ENCODE measurements around the gene FAM32A. TPM values are rescaled to one million over a fixed set of nuclear protein-coding genes. Genes with fewer than 3 reads are reported as not detected.

FAM32A gene
- total and polyA plus RNA-seq, 2 donors (not counting 1 experiment from before 2014, with no cell fraction given): 53.4 to 62.0 TPM

DNA sequence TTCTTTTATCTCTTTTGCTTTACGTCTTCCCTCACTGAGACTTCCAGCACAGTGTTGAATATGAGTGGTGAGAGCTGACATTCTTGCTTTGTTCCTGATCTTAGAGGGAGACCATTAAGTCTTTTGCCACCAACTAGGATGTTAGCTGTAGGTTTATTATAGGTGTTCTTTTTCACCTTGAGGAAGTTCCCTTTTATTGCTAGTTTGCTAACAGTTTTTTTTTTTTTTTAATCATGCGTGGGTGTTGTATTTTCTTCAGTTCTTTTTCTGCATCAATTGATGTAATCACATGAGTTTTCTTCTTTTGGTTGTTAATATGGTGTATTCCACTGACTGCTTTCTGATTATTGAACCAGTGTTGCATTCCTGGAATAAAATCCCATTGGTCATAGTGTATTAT is 33.6 kb downstream of the FAM32A start:
- no peaks in the 10 kb centered on the region for H3K27me3 ChIP-seq (replicated peaks in 1 of 4; ENCODE audit: control extremely low read depth in 1 of 4, control insufficient read depth in 3 of 4, insufficient read depth in 4 of 4, low read length in 3 of 4)
- H3K27ac ChIP-seq (ENCODE audit: low read length in 2 of 2): peak overlapping the region; percentile 61 to 73
- H2AFZ ChIP-seq (ENCODE audit: insufficient read depth, low read depth, low read length, poor library complexity, severe bottlenecking): no peak overlapping the region
- peaks cover 7% of the 10 kb centered on the region for H4K20me1 ChIP-seq (ENCODE audit: control insufficient read depth, insufficient read depth, low read length, poor library complexity, severe bottlenecking)
- H3K4me2 ChIP-seq (replicated peaks; ENCODE audit: low read depth, low read length, poor library complexity, severe bottlenecking): peak overlapping the region; percentile 42
- peaks cover 1 to 53% of the 10 kb centered on the region in 2 experiments for H3K36me3 ChIP-seq (replicated peaks in 1 of 2; ENCODE audit: control extremely low read depth in 1 of 2, control insufficient read depth in 1 of 2, extremely low read depth in 1 of 2, insufficient read depth in 2 of 2, low read length in 1 of 2)
- peaks cover 48% of the 10 kb centered on the region for H3K79me2 ChIP-seq (ENCODE audit: control insufficient read depth, insufficient read depth, low read length)
- no CpG with 5 or more reads among the region's 2 CpGs for WGBS (ENCODE audit: insufficient coverage)
- peaks cover 0 to 43% (median 22%) of the 10 kb centered on the region in 3 donors for H3K9me3 ChIP-seq (ENCODE audit: control extremely low read depth in 1 of 3, control insufficient read depth in 2 of 3, insufficient read depth in 1 of 3, low read length in 2 of 3)
- intact Hi-C loops (cut with micrococcal nuclease): no loop called here
- TF ChIP-seq, protein P1, sequence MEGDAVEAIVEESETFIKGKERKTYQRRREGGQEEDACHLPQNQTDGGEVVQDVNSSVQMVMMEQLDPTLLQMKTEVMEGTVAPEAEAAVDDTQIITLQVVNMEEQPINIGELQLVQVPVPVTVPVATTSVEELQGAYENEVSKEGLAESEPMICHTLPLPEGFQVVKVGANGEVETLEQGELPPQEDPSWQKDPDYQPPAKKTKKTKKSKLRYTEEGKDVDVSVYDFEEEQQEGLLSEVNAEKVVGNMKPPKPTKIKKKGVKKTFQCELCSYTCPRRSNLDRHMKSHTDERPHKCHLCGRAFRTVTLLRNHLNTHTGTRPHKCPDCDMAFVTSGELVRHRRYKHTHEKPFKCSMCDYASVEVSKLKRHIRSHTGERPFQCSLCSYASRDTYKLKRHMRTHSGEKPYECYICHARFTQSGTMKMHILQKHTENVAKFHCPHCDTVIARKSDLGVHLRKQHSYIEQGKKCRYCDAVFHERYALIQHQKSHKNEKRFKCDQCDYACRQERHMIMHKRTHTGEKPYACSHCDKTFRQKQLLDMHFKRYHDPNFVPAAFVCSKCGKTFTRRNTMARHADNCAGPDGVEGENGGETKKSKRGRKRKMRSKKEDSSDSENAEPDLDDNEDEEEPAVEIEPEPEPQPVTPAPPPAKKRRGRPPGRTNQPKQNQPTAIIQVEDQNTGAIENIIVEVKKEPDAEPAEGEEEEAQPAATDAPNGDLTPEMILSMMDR (IDR thresholded peaks at IDR 0.05): no peak
- no peak for TF ChIP-seq EZH2 (IDR thresholded peaks at IDR 0.05; ENCODE audit: borderline replicate concordance, insufficient read depth, low read depth, low read length, poor library complexity, severe bottlenecking)
- peaks cover 14 to 30% of the 10 kb centered on the region in 2 donors for H3K4me1 ChIP-seq (ENCODE audit: control insufficient read depth in 2 of 2, insufficient read depth in 2 of 2, low read length in 2 of 2)
- no peak overlapping the region for H3K9ac ChIP-seq (ENCODE audit: low read length)
- H3K4me3 ChIP-seq (ENCODE audit: control extremely low read depth in 1 of 5, extremely low read depth in 1 of 5, insufficient read depth in 1 of 5, low read depth in 2 of 5, low read length in 4 of 5): no peak overlapping the region
- ATAC-seq (ENCODE audit: low read depth) (no peak), DNase-seq (peak; percentile 29)
- peak overlapping the region; percentile 81 for H3K27ac Mint-ChIP-seq
- ChIA-PET CTCF (interaction anchor here (0.7 to 1.7 kb wide), 4 partner anchors 9 to 198 kb away, joined by 3 to 5 read pairs (median 4); no protein-coding TSS in a partner anchor), POLR2A (interaction anchor here (0.6 to 1.0 kb wide), 2 partner anchors 22 to 29 kb away, joined by 3 to 7 read pairs; no protein-coding TSS in a partner anchor)
- no peaks in the 10 kb centered on the region for H3K27me3 Mint-ChIP-seq
- peaks cover 30% of the 10 kb centered on the region for H3K4me1 Mint-ChIP-seq
- H3K4me3 Mint-ChIP-seq: peak overlapping the region; percentile 8
- peaks cover 2% of the 10 kb centered on the region for H3K9me3 Mint-ChIP-seq (ENCODE audit: insufficient read depth)

DNA sequence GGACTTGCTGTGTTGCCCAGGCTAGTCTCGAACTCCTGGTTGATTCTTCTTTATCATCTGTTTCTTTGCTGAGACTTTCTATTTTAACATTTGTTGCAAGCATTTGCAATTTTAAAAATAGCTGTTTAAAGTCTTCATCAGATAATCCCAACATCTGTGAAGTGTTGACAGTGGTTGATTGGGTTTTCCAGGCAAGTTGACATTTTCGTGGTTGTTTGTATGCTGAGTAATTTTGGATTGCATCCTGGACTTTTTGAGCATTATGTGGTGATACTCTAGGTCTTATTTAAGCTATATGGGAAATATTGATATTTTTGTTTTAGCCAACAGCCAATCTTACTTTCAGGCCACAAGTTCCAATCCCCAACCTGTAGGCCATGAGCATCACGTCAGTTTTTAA is 37.6 kb downstream of the FAM32A start:
- Histone ChIP-seq H3K4me2 (replicated peaks; ENCODE audit: low read depth, low read length, poor library complexity, severe bottlenecking) (no peak overlapping the region), H3K27me3 (replicated peaks in 1 of 4; ENCODE audit: control extremely low read depth in 1 of 4, control insufficient read depth in 3 of 4, insufficient read depth in 4 of 4, low read length in 3 of 4) (no peaks in the 10 kb centered on the region), H3K9ac (ENCODE audit: low read length) (no peak overlapping the region), H3K9me3 (ENCODE audit: control extremely low read depth in 1 of 3, control insufficient read depth in 2 of 3, insufficient read depth in 1 of 3, low read length in 2 of 3) (peaks cover 0 to 45% (median 22%) of the 10 kb centered on the region in 3 donors), H2AFZ (ENCODE audit: insufficient read depth, low read depth, low read length, poor library complexity, severe bottlenecking) (no peak overlapping the region), H3K4me3 (ENCODE audit: control extremely low read depth in 1 of 5, extremely low read depth in 1 of 5, insufficient read depth in 1 of 5, low read depth in 2 of 5, low read length in 4 of 5) (no peak overlapping the region), H3K27ac (ENCODE audit: low read length in 2 of 2) (no peak overlapping the region), H3K79me2 (ENCODE audit: control insufficient read depth, insufficient read depth, low read length) (peaks cover 60% of the 10 kb centered on the region), H4K20me1 (ENCODE audit: control insufficient read depth, insufficient read depth, low read length, poor library complexity, severe bottlenecking) (peaks cover 15% of the 10 kb centered on the region), H3K36me3 (replicated peaks in 1 of 2; ENCODE audit: control extremely low read depth in 1 of 2, control insufficient read depth in 1 of 2, extremely low read depth in 1 of 2, insufficient read depth in 2 of 2, low read length in 1 of 2) (peaks cover 1 to 81% of the 10 kb centered on the region in 2 experiments), H3K4me1 (ENCODE audit: control insufficient read depth in 2 of 2, insufficient read depth in 2 of 2, low read length in 2 of 2) (peaks cover 8 to 15% of the 10 kb centered on the region in 2 donors)
- Mint-ChIP-seq H3K27ac (no peak overlapping the region), H3K9me3 (ENCODE audit: insufficient read depth) (peaks cover 2% of the 10 kb centered on the region), H3K4me3 (no peak overlapping the region), H3K4me1 (peaks cover 17% of the 10 kb centered on the region), H3K27me3 (no peaks in the 10 kb centered on the region)
- no peak for DNase-seq
- 83% methylated on average over 3 of the region's 3 CpGs for WGBS (ENCODE audit: insufficient coverage)
- ATAC-seq (ENCODE audit: low read depth): no peak
- ChIA-PET CTCF (no interaction called here), POLR2A (no interaction called here)
- TF ChIP-seq, protein P1 (IDR thresholded peaks at IDR 0.05): no peak
- TF ChIP-seq EZH2 (IDR thresholded peaks at IDR 0.05; ENCODE audit: borderline replicate concordance, insufficient read depth, low read depth, low read length, poor library complexity, severe bottlenecking): no peak
- intact Hi-C loops (cut with micrococcal nuclease): no loop called here
